ENCODE measurements around the gene NFE2L1. TPM values are rescaled to one million over a fixed set of nuclear protein-coding genes. Genes with fewer than 3 reads are reported as not detected.
"Not testable (repeated sequence)": the region's sequence is repeated elsewhere in the genome, so short reads cannot be mapped to it uniquely, and the experiment has no call there.

The NFE2L1 gene
- total RNA-seq, 1 donor from 2014 or later = 207 TPM

GRCh38 chr17:48048384-48049126 is 396 bp downstream of the NFE2L1 start:
- DNase-seq (ENCODE audit: low spot score) = peak; percentile 88

- no peak for DNase-seq (ENCODE audit: low spot score)
These were observed 3.1 kb downstream of the NFE2L1 start for GRCh38 chr17:48051283-48051682.

GRCh38 chr17:48051706-48052486 is 3.7 kb downstream of the NFE2L1 start:
- peak; percentile 59 for DNase-seq (ENCODE audit: low spot score)

- peak; percentile 33 for DNase-seq (ENCODE audit: low spot score)
These were observed 5.0 kb downstream of the NFE2L1 start for GRCh38 chr17:48052956-48053757.

DNA sequence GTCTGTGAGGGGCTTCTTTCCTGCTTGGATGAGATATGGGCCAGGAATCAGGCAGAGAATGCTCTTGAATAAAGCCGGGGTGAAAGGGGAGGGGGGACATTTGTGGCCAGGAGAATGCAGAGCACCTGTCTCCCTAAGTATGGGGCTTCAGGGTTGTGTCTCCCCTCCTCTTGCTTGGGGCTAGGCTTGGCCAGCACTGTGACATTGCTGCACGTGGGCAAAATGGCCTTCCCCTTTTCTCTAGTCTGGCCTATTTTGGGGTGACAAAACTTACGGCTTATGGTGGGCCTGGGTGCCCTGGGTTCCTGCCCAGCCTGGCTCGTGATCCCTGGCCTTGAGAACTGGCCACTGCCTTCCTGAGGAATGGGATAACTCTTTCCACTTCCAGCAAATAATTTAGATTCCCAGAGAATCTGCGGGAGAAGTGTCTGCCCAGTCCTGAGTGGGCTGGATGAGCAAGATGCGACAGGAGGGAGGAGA is 5.6 kb downstream of the NFE2L1 start:
- no peak for DNase-seq (ENCODE audit: low spot score)

GRCh38 chr17:48054238-48055185 is 6.4 kb downstream of the NFE2L1 start:
- peak; percentile 83 for DNase-seq (ENCODE audit: low spot score)

DNA sequence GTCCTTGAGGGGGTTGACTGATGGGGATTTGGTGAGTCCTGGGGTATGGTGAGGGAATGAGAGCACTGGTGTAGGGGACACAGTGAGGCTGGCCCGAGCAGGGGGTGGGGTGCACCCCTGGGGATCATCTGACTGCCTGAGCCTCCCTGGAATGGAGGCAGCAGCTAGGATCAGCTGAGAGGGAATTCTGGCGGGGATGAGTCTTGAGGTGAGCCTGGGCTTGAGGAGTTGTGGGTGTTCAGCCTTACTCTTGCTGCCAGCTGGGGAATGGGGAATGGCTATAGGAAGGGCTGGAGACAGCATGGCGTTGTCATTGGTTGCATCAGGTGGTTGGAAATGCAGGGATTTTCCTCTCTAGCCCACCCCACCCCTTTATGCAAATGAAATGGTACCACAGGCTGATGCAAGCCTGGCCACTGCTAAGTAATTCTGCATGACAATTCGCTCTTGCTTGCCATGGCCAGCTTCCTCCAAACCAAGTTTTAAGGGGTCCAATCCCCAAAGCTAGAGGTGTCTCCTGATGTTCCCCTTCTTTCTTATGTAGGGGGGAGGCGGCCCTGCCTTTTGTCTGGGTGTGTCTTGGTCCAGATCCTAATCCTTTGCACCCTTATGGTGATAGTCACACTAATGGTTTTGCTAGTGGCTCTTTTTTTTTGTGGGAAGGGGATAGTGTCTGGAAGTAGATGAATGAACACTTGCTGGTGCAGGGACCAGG is 7.5 kb downstream of the NFE2L1 start:
- DNase-seq (ENCODE audit: low spot score) = no peak

- no peak for DNase-seq (ENCODE audit: low spot score)
These were observed 8.1 kb downstream of the NFE2L1 start for GRCh38 chr17:48056246-48056745.

GRCh38 chr17:48056879-48057278 is 8.7 kb downstream of the NFE2L1 start:
- no peak for DNase-seq (ENCODE audit: low spot score)

DNA sequence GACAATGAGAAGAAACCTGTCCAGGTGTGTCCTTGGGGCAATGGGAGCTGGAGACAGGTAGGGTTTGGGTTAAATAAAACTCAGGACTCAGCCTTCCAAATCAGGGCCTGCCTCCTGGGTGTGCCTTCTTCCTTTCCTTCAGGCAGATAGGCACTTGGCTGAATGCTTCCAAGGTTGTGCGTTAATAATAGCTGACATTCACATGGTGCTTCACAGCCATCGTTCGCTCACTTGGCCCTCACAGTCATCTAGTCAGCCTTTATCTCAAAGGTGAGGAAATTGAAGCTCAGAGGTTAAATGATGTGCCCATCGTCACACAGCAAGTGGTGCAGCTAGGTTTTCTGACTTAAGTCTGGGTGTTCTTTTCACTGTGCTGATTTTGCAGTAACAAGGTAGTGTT is 9.5 kb downstream of the NFE2L1 start:
- DNase-seq (ENCODE audit: low spot score) = no peak

DNA sequence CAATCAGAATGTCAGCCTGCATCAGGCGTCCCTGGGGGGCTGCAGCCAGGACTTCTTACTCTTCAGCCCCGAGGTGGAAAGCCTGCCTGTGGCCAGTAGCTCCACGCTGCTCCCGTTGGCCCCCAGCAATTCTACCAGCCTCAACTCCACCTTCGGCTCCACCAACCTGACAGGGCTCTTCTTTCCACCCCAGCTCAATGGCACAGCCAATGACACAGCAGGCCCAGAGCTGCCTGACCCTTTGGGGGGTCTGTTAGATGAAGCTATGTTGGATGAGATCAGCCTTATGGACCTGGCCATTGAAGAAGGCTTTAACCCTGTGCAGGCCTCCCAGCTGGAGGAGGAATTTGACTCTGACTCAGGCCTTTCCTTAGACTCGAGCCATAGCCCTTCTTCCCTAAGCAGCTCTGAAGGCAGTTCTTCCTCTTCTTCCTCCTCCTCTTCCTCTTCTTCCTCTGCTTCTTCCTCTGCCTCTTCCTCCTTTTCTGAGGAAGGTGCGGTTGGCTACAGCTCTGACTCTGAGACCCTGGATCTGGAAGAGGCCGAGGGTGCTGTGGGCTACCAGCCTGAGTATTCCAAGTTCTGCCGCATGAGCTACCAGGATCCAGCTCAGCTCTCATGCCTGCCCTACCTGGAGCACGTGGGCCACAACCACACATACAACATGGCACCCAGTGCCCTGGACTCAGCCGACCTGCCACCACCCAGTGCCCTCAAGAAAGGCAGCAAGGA is 10.4 kb downstream of the NFE2L1 start:
- DNase-seq (ENCODE audit: low spot score) = no peak

GRCh38 chr17:48059125-48059668 is 11.0 kb downstream of the NFE2L1 start:
- DNase-seq (ENCODE audit: low spot score) = no peak

DNA sequence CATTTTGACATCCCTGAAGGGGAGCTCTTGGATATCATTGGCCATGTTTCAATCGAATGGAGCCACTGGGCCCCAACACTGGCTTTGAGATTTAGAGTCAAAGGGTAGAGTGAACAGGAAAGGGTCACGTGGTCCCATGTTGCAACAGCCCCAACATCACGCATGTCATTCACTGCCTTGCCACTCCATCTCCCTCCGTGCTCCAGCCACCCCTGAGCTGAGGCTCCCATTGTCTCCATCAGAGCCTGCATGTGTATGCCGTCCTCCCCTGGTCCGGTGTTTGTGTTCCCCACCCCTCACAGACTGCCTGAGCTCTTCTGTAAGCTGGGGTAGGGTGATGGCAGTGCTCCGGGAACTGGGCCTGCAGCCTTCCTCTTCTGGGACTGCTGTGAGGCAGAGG is 12.1 kb downstream of the NFE2L1 start:
- DNase-seq (ENCODE audit: low spot score) = no peak

- no peak for DNase-seq (ENCODE audit: low spot score)
These were observed 14.1 kb downstream of the NFE2L1 start for GRCh38 chr17:48062273-48062672.

DNA sequence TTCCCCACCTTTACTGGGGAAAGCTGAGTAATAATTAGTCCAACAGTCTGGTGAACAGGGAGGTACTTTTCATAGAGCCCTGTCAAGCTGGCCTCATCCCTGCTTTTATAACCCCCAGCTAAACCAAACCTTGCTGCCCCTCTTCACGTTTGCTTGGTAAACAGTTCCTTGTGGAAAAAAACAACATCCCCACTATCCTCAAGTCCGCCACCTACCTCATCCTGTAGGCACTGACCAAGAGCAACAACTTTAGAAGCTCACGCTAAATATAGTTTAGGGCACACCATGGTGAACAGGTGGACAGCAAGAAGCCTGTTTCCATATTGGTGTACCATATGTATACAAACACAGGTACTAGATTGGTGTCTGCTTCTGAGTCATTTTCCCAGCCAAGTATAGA is 16.5 kb downstream of the NFE2L1 start:
- no peak for DNase-seq (ENCODE audit: low spot score)

DNA sequence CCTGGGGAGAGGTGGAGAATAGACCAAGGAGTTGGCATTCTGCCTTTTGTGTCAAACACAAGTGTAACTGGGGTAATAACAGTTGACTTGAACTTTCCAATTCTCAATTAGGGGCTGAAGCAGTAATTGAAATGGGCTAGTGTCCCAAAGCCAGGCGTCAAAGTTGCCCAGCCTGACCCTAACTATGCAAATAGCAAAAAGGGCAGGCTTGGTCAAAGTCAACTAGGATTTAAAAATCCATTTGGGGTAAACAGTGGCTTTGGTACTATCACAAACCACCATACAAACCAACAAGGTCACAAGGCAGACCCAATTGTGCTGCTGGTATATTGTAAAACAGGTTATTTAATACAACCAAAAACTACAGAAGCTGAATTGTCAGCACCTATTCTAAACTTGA is 18.0 kb downstream of the NFE2L1 start:
- DNase-seq (ENCODE audit: low spot score) = no peak

DNA sequence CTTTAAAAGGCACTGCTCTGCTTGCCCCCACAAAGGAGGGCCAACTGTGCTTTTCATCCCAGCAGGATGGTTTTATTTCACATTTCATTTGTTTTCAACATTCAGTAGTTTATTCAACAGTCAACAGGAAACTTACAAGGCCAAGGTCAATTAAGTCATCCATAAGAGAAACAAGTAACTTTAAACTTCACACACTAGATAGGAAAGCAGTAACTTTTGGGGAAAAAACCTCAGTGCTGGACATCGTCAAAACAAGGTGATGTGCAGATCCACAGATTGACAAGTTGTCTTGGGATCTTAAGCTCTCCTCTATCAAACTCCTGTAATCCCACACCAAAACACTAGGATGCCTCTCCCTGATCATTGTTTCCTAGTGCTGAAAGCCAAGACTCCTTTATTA is 18.5 kb downstream of the NFE2L1 start:
- no peak for DNase-seq (ENCODE audit: low spot score)

DNA sequence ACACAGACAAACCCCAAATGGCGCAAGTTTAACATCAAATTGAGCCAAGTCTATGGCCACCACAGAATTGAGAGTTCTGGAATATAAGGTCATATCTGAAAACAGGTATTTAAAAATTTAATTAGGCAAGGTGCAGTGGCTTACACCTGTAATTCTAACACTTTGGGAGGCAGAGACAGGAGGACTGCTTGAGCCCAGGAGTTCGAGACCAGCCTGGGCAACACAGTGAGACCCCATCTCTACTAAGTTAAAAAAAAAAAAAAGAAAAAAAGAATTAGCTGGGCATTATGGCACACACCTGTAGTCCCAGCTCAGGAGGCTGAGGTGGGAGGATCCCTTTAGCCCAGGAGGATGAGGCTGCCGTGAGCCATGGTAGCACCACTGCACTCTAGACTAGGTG is 19.1 kb downstream of the NFE2L1 start:
- no peak for DNase-seq (ENCODE audit: low spot score)

DNA sequence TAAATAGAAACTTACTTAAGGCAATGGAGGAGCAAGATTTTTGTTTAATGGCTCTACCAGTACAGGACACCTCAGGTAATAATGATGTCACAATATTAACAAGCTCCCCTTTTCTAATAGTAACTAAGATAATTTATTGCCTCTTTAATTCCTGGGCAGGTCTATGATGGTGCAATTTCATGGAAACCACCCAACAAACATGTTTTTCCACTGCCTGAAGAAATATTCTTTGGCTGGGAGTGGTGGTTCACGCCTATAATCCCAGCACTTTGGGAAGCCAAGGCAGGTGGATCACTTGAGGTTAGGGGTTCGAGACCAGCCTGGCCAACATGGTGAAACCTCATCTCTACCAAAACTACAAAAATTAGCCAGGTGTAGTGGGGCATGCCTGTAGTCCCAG is 19.6 kb downstream of the NFE2L1 start:
- not testable (repeated sequence) for DNase-seq (ENCODE audit: low spot score)

Measured in mucosa of gallbladder (tissue), 1 donor.